Measurements from ENCODE around the gene CNTLN.

Gene CNTLN, protein sequence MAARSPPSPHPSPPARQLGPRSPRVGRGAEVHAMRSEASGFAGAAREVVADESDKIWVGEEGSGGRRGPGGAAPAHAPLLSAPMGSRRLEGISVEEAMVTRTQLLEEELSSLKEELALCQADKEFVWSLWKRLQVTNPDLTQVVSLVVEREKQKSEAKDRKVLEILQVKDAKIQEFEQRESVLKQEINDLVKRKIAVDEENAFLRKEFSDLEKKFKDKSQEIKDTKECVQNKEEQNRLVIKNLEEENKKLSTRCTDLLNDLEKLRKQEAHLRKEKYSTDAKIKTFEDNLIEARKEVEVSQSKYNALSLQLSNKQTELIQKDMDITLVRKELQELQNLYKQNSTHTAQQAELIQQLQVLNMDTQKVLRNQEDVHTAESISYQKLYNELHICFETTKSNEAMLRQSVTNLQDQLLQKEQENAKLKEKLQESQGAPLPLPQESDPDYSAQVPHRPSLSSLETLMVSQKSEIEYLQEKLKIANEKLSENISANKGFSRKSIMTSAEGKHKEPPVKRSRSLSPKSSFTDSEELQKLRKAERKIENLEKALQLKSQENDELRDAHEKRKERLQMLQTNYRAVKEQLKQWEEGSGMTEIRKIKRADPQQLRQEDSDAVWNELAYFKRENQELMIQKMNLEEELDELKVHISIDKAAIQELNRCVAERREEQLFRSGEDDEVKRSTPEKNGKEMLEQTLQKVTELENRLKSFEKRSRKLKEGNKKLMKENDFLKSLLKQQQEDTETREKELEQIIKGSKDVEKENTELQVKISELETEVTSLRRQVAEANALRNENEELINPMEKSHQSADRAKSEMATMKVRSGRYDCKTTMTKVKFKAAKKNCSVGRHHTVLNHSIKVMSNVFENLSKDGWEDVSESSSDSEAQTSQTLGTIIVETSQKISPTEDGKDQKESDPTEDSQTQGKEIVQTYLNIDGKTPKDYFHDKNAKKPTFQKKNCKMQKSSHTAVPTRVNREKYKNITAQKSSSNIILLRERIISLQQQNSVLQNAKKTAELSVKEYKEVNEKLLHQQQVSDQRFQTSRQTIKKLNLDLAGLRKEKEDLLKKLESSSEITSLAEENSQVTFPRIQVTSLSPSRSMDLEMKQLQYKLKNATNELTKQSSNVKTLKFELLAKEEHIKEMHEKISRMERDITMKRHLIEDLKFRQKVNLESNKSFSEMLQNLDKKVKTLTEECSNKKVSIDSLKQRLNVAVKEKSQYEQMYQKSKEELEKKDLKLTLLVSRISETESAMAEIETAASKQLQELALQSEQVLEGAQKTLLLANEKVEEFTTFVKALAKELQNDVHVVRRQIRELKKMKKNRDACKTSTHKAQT (N-terminal part only)

DNA sequence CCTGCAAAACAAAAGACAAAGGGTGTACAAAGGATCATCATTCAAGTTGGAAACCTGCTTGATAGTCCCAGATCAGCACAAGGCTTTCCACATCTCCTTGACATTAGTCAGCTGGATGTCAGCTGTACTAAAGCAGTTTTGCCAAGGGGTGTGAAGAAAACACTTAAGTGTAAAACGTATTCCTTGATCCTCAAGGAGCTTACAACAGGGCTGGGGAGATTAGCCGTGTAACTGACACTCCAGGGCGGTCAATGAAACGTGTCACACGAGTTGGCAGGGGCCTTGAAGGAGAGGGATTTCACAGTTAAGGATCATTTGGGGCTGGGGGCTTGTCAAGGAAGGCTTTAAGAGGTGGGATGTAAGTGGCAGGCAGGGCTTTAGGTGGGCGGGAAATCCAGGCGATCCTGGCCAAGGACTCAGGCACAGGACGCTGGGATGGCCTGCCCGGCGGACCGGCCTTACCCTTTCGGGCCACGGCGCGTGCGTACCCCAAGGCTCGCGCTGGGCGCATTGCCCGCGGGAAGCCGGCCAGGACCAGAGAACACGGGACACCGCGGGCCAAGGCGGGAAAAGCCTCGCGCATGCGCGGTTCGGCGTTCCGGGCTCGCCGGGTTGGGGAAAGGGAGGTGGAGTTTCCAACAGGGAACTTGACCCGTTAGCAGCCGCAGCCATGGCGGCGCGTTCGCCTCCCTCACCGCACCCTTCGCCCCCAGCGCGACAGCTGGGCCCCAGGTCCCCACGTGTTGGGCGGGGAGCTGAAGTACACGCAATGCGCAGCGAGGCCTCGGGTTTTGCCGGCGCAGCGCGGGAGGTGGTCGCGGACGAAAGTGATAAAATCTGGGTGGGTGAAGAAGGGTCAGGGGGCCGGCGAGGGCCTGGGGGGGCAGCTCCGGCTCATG lies at the start of gene CNTLN:
Gene CNTLN, plus strand, starts transcription at position 645 of the 899 bp plus-strand sequence. Its CDS starts 26 bp downstream, at position 671.
- Mint-ChIP-seq H3K4me3 (peak within 1 kb of the TSS; percentile 76), H3K27ac (peak within 1 kb of the TSS; percentile 50)

GRCh38 chr9:17088566-17088965 lies 46.3 kb upstream of the CNTLN start:
- no peak for ATAC-seq

More for the DNA sequence above, at the start of gene CNTLN:
- Mint-ChIP-seq H3K9me3 (no peaks in the 10 kb centered on the region), H3K4me1 (peaks cover 15% of the 10 kb centered on the region), H3K27me3 (peaks cover 30% of the 10 kb centered on the region), H3K36me3 (no peaks in the 10 kb centered on the region)
- peak; percentile 67 for ATAC-seq

DNA sequence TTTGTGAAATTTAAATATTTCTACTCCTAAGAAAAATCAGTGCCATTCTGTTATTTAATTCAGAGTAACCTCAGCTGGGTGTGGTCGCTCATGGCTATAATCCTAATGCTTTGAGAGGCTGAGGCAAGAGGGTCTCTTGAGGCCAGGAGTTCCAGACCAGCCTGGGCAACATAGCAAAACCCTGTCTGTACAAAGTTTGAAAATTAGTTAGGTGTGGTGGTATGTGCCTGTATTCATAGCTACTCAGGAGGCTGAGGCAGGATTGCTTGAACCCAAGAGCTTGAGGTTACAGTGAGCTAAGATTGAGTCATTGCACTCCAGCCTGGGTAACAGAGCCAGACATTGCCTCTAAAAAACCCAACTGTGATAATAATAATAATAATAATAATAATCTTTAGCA lies 44.8 kb upstream of the CNTLN start:
- no peaks in the 10 kb centered on the region for H3K4me1 Mint-ChIP-seq
- no peak overlapping the region for H3K27ac Mint-ChIP-seq
- ATAC-seq: no peak
- no peaks in the 10 kb centered on the region for H3K9me3 Mint-ChIP-seq
- H3K36me3 Mint-ChIP-seq: no peaks in the 10 kb centered on the region
- H3K4me3 Mint-ChIP-seq: no peak overlapping the region
- no peaks in the 10 kb centered on the region for H3K27me3 Mint-ChIP-seq

More at GRCh38 chr9:17088566-17088965, 46.3 kb upstream of the CNTLN start:
- Mint-ChIP-seq H3K9me3 (no peaks in the 10 kb centered on the region), H3K4me1 (no peaks in the 10 kb centered on the region), H3K36me3 (no peaks in the 10 kb centered on the region), H3K27me3 (no peaks in the 10 kb centered on the region), H3K27ac (no peak overlapping the region), H3K4me3 (no peak overlapping the region)

DNA sequence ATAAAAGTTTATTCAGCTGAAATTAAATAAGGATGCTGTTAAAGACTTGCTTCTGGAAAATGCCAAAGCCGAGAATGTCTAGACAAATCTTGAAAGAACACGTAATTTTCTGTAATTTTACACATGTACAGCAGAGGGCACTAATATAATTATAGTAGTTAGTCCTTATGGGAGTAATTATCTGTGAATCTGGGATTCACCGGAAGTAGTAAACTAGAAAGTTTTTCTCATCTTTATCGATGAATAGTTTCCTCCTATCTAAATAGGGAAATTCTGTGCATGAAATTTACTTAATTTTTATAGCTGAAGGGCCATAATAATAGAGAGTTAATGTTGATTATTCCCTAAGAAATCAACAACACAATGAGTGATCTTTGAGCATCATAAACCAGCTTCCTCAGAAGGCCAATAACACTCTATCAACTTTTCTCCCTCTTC lies 18.4 kb upstream of the CNTLN start:
- Mint-ChIP-seq H3K36me3 (no peaks in the 10 kb centered on the region), H3K27ac (no peak overlapping the region), H3K9me3 (peaks cover 5% of the 10 kb centered on the region), H3K4me1 (no peaks in the 10 kb centered on the region), H3K27me3 (no peaks in the 10 kb centered on the region), H3K4me3 (no peak overlapping the region)
- ATAC-seq: no peak

DNA sequence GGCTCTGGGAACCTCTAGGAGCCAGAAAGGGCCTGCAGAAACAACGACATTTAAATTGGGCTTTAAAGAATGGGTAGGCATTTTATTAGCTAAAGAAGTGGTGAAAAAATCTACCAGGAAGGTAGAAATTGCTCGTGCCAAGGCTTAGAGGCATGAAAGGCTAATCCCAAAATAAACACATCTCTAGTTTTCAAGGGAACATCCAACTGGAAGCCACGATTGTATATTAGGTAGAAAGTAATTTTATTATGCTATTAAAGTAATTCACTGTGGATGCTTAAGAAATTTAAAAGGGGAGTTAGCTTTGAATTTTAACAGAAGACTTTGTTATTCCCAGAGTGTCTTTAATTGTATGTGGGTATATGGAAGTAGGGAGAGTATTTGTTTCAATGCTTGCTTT lies 17.5 kb upstream of the CNTLN start:
- H3K9me3 Mint-ChIP-seq: peaks cover 6% of the 10 kb centered on the region
- no peaks in the 10 kb centered on the region for H3K27me3 Mint-ChIP-seq
- H3K36me3 Mint-ChIP-seq: no peaks in the 10 kb centered on the region
- ATAC-seq: no peak
- H3K4me3 Mint-ChIP-seq: no peak overlapping the region
- H3K27ac Mint-ChIP-seq: no peak overlapping the region
- H3K4me1 Mint-ChIP-seq: no peaks in the 10 kb centered on the region

GRCh38 chr9:17120203-17120602 lies 14.6 kb upstream of the CNTLN start:
- H3K4me3 Mint-ChIP-seq: no peak overlapping the region
- no peak overlapping the region for H3K27ac Mint-ChIP-seq
- H3K27me3 Mint-ChIP-seq: no peaks in the 10 kb centered on the region
- H3K36me3 Mint-ChIP-seq: no peaks in the 10 kb centered on the region
- no peaks in the 10 kb centered on the region for H3K4me1 Mint-ChIP-seq
- H3K9me3 Mint-ChIP-seq: peaks cover 6% of the 10 kb centered on the region
- no peak for ATAC-seq

DNA sequence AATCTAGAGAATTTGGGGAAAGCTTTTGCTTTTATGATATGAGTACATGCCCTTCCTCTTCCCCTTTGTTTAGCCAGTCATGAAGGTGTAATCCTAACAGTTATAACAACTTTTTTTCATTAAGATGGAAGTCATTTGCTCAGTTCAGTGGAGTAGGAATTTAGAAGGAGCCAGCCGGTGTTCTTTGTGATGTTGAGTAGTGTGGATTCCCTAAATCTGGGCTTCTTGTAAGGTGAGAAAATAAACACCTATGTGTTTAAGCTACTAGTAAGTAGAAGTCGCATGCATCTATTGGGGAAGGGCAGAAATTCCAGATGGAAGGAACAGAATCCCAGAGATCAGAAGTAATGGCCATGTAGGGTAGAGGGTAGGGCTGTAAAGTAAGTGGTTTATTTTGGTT lies 13.6 kb upstream of the CNTLN start:
- no peak overlapping the region for H3K4me3 Mint-ChIP-seq
- H3K4me1 Mint-ChIP-seq: no peaks in the 10 kb centered on the region
- no peak overlapping the region for H3K27ac Mint-ChIP-seq
- no peaks in the 10 kb centered on the region for H3K36me3 Mint-ChIP-seq
- H3K9me3 Mint-ChIP-seq: peaks cover 10% of the 10 kb centered on the region
- H3K27me3 Mint-ChIP-seq: no peaks in the 10 kb centered on the region
- no peak for ATAC-seq

DNA sequence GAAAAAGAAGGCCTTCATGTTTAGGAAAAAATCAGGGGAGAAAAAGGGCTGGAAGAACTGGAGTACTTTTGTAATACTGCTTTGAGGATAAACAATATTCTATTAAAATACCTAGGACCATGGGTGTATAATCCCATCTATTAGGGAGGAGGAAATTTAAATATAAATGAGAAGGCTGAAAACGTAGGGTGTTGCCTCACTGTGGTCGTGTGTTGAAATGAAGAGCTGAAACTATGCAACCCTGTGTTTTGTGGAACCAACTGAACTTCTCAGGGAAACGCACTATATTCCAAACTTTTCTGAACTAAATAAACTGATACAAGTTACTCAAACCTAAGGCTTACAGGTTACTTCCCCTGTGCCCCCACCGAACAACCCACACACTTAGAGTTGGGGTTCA lies 4.5 kb upstream of the CNTLN start:
- peaks cover 4% of the 10 kb centered on the region for H3K9me3 Mint-ChIP-seq
- no peak overlapping the region for H3K4me3 Mint-ChIP-seq
- H3K27ac Mint-ChIP-seq: no peak overlapping the region
- H3K4me1 Mint-ChIP-seq: peaks cover 15% of the 10 kb centered on the region
- no peaks in the 10 kb centered on the region for H3K36me3 Mint-ChIP-seq
- H3K27me3 Mint-ChIP-seq: peaks cover 30% of the 10 kb centered on the region
- no peak for ATAC-seq

GRCh38 chr9:17130725-17131124 lies 4.1 kb upstream of the CNTLN start:
- H3K27me3 Mint-ChIP-seq: peaks cover 30% of the 10 kb centered on the region
- no peak overlapping the region for H3K4me3 Mint-ChIP-seq

GRCh38 chr9:17131494-17131893 lies 3.3 kb upstream of the CNTLN start:
- H3K27ac Mint-ChIP-seq: no peak overlapping the region
- H3K27me3 Mint-ChIP-seq: peaks cover 30% of the 10 kb centered on the region
- no peak overlapping the region for H3K4me3 Mint-ChIP-seq
- no peak for ATAC-seq
- H3K36me3 Mint-ChIP-seq: no peaks in the 10 kb centered on the region
- H3K9me3 Mint-ChIP-seq: no peaks in the 10 kb centered on the region
- H3K4me1 Mint-ChIP-seq: peaks cover 15% of the 10 kb centered on the region

More at GRCh38 chr9:17130725-17131124, 4.1 kb upstream of the CNTLN start:
- no peaks in the 10 kb centered on the region for H3K36me3 Mint-ChIP-seq
- H3K27ac Mint-ChIP-seq: no peak overlapping the region
- no peak for ATAC-seq
- H3K9me3 Mint-ChIP-seq: peaks cover 4% of the 10 kb centered on the region
- H3K4me1 Mint-ChIP-seq: peaks cover 15% of the 10 kb centered on the region

DNA sequence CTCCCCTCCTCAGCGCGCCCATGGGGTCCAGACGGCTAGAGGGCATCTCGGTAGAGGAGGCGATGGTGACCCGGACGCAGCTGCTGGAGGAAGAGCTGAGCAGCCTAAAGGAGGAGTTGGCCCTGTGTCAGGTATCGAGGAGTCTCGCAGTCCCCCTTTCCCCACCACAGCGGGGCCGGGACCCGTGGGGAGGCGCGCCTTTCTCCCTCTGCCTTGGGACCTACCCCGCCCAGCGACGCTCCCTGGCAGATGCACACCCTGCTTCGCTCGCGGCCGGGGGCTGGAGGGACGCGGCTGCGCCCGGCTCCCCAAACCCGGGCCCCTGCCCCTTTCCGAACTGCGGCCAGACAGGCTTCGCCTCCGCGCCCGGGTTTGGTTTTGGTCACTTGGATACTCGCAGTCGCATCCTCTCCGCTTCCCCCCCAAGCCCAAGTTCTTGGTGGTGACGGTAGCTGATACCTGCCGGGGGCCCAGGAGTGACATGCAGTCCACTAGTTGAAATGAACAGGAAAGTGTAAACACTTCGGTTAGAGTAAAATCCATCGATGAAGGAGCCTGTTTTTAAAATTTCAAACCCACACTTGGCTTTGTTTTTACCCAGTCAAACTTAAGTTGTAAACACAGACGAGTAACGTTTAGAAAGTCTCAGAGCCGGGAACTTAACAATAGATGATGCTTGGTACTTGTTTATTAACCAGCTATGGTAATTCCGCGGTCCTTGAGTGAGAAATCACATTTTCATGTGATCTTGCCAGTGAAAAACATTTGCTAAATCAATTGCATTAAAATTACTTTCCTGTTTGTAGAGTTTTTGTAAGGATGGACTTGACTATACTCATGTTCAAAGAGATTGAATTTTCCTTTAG lies 688 bp downstream of the CNTLN start:
- H3K4me3 Mint-ChIP-seq: peak overlapping the region; percentile 76
- peaks cover 30% of the 10 kb centered on the region for H3K27me3 Mint-ChIP-seq
- H3K27ac Mint-ChIP-seq: peak overlapping the region; percentile 50
- peaks cover 15% of the 10 kb centered on the region for H3K4me1 Mint-ChIP-seq
- H3K36me3 Mint-ChIP-seq: no peaks in the 10 kb centered on the region
- no peaks in the 10 kb centered on the region for H3K9me3 Mint-ChIP-seq
- peak; percentile 67 for ATAC-seq

- H3K27ac Mint-ChIP-seq: no peak overlapping the region
- no peak overlapping the region for H3K4me3 Mint-ChIP-seq
- H3K27me3 Mint-ChIP-seq: peaks cover 25% of the 10 kb centered on the region
- no peak for ATAC-seq
- no peaks in the 10 kb centered on the region for H3K36me3 Mint-ChIP-seq
- H3K4me1 Mint-ChIP-seq: peaks cover 15% of the 10 kb centered on the region
- H3K9me3 Mint-ChIP-seq: peaks cover 4% of the 10 kb centered on the region
These were observed 2.7 kb downstream of the CNTLN start for GRCh38 chr9:17137566-17137965.

DNA sequence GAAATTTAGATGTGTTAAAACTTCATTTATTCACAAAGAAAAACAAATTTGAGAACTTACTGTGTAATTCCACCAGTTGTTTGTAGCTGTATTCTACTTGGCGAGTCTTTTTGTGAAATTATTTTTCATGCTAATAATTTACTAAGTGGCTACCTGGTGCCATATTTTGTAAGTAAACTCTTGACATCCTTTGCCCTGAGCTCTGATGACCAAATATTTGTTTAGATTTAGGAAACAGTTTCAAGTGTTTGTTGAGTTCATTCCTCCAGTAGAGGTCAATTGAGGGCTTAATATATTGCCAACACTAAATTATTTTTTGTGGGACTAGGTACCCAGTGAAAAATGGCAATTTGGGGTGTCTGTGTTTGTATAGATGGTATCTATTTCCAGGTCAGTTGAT lies 3.7 kb downstream of the CNTLN start:
- H3K36me3 Mint-ChIP-seq: no peaks in the 10 kb centered on the region
- peaks cover 18% of the 10 kb centered on the region for H3K27me3 Mint-ChIP-seq
- no peak for ATAC-seq
- H3K9me3 Mint-ChIP-seq: peaks cover 4% of the 10 kb centered on the region
- H3K27ac Mint-ChIP-seq: no peak overlapping the region
- no peak overlapping the region for H3K4me3 Mint-ChIP-seq
- H3K4me1 Mint-ChIP-seq: peaks cover 15% of the 10 kb centered on the region

All from stimulated activated memory B cell treated with anti-CD40 and anti-IgM and Interleukin-4, amounts not matched to agents 10 μg/mL and 1 μg/mL and 100 μg/mL, for 72 hours (primary cell).